ENCODE results near the gene PLLP.

The PLLP gene, protein sequence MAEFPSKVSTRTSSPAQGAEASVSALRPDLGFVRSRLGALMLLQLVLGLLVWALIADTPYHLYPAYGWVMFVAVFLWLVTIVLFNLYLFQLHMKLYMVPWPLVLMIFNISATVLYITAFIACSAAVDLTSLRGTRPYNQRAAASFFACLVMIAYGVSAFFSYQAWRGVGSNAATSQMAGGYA
- 0.04 to 1.2 (median 0.39) reads per million in 3 experiments for total RNA-seq

DNA sequence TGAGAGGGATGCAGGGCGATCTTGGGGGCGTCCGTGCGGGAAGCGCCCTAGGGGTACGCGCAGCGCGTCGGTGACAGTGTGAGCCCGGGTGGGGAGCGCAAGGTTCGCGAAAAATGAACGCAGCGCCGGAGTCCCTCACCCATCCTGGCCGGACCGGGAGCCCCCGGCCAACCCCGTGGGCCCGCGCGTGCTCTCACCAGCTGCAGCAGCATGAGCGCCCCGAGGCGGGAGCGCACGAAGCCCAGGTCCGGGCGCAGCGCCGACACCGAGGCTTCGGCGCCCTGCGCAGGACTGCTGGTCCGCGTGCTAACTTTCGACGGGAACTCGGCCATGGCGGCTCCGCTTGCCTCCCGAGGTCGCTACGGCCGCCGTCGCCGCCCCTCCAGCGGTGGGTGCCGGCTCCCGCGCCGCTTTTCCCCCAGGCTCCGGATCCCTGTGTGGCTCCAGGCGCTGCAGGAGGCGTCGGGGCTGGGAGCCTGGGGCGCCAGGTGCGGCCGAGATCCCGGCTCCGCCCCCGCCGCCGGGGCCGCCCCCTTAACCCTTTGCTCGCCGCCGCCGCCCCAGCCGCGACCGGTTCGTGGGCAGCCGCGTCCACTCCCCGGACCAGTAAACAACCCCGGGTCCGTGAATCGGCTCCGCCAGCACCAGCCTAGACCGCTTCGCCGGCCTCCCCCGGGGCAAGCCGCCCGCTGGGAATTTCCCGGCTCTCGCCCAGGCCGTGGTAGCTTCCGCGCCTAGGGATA is at the start of gene PLLP:
TSS of gene PLLP (minus strand) at position 464 of the 743 bp plus-strand sequence. CDS start at position 332, 132 bp downstream.
- peak; percentile 21 for DNase-seq

DNA sequence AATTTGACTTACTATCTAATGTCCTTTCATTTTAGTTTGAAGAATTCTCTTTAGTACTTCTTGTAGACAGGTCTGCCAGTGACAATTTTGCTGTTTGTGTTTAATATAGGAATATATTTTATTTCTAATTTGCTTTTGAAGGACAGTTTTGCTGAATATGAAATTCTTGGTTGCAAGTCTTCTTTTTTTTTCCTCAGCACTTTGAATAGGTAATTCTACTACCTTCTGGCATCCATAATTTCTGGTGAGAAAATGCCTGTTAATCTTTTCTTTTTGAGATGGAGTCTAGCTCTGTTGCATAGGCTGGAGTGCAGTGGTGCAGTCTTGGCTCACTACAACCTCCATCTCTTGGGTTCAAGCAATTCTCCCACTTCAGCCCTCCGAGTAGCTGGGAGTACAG is 48.9 kb upstream of the PLLP start:
- no peak for DNase-seq

DNA sequence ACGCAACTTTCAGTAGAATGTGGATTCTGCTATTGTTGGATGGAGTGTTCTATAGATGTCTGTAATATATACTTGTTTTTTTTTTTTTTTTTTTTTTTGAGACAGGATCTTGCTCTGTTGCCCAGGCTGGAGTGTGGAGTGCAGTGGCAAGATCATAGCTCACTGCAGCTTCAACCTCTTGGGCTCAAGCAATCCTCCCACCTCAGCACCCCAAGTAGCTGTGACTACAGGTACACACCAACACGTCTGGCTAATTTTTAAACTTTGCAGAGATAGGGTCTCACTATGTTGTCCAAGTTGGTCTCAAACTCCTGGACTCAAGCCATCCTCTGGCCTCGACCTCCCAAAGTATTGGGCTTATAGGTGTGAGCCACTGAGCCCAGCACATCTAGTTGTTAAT is 46.9 kb upstream of the PLLP start:
- no peak for DNase-seq

DNA sequence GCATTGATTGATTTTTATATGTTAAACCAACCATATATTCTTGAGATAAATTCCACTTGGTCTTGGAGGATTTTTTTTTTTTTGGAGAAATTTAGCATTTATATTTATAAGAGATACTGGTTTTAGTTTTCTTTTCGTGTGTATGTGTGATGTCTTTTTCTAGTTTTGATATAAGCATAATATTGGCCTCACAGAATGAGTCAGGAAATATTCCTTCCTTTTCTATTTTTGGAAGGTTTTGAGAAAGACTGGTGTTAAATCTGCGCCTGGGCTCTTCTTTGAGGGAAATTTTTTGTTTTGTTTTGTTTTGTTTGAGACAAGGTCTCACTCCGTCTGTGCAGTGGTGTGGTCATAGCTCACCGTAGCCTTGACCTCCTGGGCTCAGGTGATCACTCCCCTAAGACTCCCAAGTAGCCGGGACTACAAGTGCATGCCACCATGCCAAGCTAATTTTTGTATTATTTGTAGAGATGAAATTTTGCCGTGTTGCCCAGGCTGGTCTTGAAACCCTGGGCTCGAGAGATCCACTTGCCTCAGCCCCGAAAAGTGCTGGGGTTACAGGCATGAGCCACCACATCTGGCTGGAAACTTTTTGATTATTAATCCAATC is 45.4 kb upstream of the PLLP start:
- DNase-seq = no peak

DNA sequence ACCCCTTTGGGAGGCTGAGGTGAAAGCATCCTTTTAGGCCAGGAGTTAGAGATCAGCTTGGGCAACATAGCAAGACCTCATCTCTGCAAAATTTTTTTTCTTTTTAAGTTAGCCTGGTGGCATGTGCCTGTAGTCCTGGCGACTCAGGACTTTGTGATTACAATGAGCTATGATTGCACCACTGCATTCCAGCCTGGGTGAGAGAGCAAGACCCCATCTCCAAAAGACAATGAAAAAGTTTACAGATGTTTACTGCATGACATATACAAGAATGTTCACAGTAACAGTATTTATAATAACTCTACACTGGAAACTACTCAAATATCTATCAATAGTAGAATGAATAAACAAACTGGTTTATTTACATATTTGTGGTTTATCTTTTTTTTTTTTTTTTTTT is 41.0 kb upstream of the PLLP start:
- no peak for DNase-seq

DNA sequence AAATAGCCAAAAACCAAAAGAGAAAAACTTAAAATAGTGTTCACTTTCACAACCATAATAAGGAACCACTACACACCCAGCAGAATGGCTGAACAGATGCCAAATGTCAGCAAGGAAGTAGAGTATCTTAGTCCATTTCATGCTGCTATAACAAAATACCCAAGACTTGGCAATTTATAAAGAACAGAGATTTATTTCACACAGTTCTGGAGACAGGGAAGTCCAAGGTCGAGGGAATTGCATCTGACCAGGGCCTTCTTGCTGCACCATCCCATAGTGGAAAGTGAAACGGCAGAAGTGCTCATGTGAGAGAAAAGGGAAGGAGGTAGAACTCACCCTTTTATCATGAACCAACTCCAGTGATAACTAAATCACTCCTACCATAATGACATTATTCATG is 40.3 kb upstream of the PLLP start:
- DNase-seq = no peak

DNA sequence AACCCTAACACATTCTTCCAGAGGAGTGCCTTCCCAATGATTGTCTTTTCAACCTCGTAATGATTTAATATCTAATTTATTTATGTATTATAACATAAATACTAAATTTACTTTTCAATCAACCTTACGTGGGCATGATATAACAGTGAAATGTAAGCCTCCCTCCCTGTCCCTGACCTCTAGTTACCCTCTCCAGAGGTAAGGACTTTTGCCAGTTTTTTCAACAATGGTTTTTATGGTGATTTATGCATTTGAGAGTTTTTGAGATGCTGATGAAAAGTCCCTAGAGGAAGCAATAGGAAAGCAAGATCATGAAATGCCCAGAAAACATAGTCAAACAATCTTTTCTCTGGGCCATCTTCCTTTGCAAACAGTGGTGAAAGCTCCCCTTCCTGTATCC is 35.2 kb upstream of the PLLP start:
- no peak for DNase-seq

DNA sequence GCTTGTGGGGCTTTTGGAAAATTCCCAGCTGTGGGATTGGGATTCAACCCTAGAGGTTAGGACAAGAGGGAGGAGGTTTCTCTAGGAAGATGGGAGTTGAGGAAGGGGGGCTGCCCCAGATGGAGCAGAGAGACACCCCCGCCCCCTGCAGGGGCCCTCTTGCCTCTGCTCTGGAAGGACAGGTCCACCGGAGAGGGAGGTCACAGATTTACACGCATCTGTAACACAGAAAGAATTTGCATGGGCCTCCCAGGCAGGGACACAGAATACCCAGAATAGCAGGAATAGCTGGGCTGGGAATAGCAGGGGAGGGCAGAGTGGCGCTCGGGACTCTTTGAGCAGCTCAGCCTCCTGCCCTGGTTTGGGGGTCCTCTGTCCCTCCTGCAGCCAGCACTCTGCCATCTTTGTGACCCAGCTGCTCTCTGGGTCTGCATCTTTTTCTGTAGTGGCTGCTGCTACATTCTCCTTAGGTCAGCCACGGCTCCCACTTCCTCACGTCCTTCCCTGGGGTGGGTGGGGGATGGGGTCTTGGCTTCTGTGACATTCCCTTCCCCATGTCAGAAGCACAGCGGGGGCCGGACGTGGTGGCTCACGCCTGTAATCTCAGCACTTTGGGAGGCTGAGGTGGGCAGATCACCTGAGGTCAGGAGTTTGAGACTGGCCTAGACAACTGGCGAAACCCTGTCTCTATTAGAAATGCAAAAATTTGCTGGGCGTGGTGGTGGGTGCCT is 33.9 kb upstream of the PLLP start:
- no peak for DNase-seq

DNA sequence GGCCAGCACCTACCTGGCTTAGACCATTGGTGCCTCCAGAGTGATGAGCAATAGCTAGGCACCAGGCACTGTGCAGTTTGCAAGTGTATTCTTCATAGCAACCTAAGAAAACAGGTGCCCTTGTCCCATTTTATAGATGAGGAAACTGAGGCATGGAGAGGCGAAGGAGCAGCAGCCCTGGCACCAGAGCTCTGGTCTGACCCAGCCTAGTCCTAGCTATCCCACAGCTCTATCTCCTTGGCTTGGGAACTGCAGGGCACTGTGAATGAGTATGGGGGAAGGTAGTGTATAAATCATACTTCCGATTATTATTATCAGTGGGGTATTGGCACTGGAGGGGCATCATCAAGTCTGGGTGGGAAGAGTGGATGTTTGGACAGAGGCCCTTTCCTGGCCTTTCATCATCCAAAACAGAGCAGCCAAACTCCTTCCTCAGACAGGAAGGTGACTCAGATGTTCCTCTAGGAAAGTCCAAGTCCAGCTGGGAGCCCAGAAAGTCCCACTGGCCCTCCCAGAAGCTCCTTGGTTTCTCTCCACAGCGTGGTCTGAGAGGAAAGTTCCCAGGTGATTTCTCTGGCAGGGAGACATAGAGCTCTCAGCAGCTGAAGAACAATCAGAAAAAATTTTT is 32.0 kb upstream of the PLLP start:
- no peak for DNase-seq

DNA sequence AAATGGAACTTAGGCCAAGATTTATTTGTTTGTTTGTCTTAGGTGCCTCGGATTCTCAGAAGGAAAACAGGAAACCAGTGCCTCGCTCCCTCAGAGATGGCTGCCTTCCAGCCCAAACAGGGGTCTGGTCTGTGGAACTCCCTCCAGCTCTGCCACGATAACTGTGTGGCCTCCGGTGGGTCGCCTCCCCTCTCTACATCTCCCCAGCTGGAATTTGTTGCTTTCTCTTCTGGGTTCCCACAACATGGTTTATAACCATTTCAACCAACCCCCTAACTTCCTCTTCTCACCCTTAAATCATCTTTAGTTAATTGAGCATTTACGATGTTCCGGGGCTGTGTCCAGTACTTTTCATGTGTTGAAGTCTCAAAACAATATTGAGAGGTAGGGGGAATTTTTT is 30.9 kb upstream of the PLLP start:
- DNase-seq = no peak

DNA sequence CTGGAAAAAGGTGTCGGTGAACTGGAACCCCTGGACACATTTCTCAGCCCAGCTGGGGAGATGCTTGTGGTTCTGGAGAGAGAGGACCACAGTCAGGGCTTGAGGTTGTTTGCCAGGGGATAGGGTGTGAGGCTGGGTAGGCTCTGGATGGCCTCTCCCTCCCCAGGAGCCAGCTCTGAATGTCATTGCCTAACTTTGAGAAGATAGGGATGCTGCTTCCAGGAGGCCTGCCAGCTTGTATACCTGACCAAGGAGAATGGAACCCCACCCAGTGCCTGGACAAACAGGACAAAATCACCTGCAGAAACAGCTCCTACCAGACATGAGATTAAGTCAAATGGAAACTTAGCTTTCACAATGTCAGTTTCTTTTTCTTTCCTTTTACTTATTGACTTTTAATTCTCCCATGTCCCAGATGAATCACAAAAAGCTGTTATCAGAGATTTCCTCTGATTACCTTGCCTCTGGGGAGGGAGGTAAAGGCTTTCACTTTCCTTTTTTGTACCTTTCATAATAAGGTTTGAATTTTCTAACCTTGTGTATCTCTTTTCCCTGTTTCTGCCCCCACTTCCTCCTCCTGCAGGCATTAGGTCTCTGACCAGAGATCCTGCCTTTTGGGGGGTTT is 29.8 kb upstream of the PLLP start:
- DNase-seq = no peak

DNA sequence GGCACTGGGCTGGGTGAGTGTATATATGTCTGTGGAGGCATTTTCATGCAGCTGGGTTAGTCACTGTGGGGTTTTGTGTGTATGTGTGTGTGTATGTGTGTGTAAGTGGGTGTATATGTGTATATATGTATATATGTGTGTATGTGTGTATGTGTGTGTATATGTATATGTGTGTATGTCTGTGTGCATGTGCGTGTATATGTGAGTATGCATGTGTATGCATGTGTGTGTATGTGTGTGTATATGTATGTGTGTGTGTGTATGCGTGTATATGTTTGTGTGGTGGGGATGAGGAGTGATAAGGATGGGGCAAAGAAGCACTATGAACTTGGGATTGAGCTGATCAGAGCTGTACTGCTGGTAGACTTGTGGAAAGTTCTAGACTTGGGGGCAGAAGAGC is 29.0 kb upstream of the PLLP start:
- no peak for DNase-seq

DNA sequence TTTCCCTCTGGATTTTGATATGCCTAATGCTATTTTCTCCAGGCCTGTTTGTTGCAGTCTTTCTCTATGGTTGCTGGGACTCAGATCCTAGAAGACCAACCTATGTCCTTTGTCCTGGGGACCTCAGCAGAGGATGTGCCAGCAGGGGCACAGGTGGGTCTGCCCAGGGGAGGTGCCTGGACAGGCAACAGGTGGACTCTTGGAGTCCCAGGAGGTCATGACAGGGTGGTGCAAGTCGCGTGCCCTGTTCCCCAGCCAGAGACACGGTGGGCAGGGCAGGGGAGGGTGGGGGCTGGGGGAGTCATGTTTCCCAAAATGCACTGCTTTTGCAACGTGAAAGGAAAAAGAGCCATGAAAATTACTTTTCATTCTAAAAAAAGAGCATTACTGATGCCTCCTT is 26.3 kb upstream of the PLLP start:
- DNase-seq = no peak

DNA sequence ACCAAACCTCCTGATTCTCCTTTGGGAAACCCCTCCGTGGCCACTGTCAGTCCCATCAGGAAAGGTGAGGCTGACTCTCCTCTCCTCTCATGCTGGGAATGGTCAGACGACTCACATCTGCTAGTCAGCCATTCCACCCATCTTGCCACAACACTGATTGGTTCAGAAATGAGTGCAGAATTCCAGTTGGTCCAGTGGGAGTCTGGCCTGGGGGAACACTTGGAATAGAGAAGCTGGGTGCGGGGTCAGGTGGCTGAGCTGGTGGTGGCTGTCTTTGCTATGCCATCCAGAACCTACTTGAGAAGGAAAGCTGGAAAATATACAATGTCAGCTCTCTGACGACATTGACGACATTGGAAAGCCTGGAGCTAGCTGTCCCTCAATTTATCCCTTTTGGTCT is 23.6 kb upstream of the PLLP start:
- DNase-seq = no peak

DNA sequence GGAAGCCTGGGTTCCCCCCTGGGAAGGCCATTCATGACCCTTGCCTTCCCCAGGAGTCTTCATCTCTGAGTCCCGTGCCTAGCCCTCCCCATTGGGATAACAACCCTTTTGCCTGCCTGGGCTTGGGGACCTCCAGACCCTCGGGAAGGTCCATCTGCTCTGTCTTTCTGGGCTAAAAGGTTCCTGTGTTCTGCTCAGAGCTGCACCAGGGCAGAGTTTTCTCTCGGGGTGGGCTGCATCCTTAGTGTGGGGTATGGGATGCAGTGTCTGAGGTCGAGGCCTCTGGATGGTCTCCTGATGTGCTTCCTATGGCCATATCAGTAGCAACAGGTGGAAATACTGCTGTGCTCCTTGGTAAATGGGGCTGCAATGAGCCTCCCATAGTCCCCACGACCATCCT is 22.9 kb upstream of the PLLP start:
- no peak for DNase-seq

DNA sequence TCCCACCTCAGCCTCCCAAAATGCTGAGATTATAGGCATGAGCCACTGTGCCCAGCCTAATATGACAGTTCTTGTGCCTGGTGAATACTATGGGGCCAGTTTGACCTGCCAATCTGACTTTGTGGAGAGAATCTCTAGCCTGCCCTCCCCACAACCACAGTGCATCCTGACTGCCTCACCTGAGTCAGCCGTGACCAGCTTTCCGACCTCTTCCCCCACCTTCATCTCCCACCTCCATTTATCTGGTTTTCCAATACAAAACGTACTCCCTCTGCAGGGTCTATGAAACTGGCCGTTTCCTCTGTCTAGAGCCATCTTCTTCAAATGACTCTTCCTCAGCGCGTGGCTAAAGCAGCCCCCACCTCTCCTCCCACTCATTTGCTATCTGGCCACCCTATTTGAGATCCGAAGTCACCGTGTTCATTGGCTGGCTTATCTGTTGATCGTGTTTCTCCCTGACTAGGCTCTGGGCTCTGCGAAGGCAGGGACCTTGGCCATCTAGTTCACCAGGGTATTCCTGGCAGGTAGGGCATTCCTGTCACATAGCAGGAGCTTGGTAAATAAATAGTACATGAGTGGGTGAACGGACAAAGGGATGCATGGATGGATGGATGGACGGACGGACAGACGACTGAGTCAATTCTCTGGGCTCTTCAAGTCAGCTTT is 22.3 kb upstream of the PLLP start:
- DNase-seq = no peak

DNA sequence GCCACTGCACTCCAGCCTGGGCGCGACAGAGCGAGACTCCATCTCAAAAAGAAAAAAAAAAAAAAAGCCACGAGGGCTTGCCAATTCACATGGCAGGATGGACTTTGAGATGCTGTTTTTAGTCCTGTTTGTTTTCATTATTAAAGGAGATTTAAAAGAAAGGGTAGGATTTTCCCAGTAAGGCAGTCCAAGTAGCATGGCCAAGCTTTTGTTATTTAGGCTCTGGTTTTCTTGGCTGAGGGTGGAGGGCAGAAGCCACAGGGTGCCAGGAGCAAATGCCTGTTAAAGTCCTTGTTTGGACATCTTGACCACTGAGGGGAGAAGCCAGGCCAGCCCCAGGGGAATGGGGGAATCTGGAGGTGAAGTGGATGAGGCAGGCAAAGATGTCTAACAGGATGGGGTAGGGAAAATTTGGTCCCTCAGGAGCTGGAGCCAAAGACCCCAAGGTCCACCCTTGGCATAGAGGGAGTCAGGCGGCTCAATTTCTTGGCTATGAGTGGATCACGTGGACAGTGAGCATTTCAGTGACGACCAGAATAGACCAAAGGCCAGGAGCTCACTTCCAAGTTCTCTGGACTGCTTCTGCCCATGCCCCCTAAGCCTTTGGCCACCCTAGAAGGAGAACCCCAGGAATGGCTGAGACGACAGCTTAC is 20.8 kb upstream of the PLLP start:
- no peak for DNase-seq

DNA sequence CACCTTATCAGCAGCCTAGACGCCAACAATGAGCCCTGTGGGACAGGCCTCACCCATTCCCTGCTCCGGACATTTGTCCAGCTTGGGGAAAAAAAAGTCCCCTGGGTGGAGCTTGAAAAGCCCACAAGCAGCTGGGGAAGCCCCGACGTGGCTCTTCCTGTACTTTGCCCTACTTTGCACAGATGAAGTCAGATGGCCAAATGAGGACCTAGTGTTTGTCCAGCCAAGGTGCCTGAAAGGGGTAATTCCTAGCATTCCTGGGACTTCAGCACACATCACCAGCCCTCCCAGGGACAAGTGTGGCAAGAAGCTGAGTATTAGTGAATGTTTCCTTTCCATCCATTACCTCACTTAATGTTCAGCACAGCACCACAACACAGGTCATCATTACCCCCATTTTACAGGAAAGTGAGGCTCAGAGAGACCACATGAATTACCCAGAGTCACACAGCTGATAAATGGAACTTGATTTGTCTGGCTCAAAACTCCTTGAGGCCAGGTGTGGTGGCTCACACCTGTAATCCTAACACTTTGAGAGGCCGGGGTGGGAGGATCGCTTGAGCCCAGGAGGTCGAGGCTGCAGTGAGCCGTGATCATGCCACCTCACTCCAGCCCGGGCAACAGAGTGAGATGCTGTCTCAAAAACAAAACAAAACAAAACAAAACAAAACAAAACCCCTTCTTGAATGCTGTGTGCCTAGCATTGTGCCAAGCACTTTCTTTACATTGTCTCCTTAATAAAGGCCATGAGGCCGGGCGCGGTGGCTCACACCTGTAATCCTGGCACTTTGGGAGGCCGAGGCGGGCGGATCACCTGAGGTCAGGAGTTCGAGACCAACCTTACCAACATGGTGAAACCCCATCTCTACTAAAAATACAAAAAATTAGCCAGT is 19.9 kb upstream of the PLLP start:
- DNase-seq = no peak

DNA sequence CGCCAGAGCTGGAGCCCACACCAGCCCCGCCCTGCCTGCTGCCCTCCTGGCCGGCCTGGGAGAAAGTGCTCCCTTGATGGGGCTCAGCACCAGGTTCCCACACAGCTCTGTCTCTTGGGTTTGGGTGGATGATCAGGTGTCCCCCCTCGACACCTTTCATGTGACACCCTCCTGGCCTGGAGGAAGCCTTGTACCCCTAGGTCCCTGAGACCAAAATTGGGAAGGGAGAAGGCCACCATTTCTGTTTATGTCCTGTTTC is 19.4 kb upstream of the PLLP start:
- no peak for DNase-seq

DNA sequence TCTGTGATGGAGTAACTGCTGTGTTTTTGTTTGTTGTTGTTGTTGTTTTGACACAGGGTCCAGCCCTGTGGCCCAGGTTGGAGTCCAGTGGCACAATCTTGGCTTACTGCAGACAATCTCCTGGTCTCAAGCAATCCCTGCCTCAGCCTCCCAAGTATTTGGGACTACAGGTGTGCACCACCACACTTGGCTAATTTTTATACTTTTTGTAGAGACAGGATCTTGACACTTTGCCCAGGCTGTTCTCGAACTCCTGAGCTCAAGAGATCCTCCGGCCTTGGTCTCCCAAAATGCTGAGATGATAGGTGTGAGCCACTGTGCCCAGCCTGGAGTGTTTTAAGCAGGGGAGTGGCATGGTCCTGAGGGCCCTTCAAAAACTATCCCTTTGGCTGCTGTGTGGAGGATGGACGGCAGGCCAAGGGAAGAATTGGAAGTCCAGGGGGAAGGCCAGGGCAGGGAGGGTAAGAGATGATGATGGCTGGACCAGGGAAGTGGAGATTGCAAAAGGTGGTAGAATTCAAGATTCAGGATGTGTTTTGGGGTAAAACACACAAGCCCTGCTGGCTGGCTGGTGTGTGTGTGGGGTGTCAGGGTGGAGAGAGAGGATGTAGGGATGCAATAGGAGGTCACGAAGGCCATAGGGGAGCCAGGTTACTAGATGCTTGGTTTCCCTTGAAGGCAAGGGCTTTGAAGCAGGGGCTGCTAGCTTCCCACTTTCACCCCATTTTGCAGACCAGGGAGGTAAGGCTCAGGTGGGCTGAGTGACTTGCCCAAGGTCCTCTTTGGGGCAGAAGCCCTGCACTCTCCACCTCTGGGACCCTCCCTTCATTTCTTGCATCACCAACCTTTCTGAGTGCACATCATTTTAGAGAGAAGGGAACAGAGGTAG is 18.8 kb upstream of the PLLP start:
- DNase-seq = no peak

All from central memory CD4-positive, alpha-beta T cell (primary cell).